B cell (primary cell): ENCODE measurements around the gene PKNOX2.

Experiments
- EZH2 ChIP-seq: IDR thresholded peaks from 2 replicates; pipeline ENCODE4 v1.6.1; 2012; ENCODE audit warnings: borderline replicate concordance, low read depth, mild to moderate bottlenecking, moderate library complexity, low read length; ENCODE audit not compliant: insufficient read depth, poor library complexity, severe bottlenecking
- TF ChIP-seq, protein P1 (sequence below): fragments of 200-600 bp; IDR thresholded peaks from one replicate; pipeline ENCODE4 v1.8.0; 2022; ENCODE audit warnings: antibody characterized with exemption, mild to moderate bottlenecking

DNA sequence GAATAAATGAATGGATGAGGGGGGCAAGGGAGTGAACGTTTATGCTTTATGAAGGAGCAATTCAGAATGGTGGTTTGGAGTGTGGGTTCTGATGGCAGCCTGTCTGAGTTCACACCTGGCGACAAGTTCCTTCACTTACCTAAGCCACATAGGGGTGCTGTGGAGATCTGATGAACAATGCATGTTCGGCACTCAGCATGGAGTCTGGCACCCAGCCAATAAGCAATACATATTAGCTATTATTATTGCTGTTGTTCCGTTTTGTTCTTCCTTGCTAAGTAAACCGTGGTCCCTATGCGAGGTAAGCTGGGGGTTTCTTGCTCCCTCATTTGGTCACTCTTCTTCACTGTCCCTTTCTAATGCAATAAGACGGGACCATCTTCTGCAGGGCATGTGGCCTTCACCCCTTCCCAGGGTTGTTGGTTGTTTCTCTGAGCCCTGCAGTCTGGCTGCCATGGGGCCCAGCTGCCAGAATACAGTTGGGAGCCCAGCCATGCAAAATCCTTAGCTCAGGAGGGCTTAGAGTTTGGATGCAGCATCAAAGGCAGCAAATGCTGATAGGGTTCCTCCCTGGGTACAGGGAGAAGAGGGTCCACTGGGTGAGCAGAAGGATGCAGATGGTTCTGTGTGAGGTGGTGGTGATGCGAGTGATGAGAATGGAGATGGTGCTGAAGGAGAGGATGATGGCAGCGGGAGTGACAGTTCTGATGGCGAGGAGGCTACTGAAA lies 6.4 kb upstream of the PKNOX2 start:
- TF ChIP-seq, protein P1, sequence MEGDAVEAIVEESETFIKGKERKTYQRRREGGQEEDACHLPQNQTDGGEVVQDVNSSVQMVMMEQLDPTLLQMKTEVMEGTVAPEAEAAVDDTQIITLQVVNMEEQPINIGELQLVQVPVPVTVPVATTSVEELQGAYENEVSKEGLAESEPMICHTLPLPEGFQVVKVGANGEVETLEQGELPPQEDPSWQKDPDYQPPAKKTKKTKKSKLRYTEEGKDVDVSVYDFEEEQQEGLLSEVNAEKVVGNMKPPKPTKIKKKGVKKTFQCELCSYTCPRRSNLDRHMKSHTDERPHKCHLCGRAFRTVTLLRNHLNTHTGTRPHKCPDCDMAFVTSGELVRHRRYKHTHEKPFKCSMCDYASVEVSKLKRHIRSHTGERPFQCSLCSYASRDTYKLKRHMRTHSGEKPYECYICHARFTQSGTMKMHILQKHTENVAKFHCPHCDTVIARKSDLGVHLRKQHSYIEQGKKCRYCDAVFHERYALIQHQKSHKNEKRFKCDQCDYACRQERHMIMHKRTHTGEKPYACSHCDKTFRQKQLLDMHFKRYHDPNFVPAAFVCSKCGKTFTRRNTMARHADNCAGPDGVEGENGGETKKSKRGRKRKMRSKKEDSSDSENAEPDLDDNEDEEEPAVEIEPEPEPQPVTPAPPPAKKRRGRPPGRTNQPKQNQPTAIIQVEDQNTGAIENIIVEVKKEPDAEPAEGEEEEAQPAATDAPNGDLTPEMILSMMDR = no peak
- TF ChIP-seq EZH2 = no peak
